Small intestine (tissue), 7 donors: Measurements from ENCODE around the gene THRB. TPM values are rescaled to one million over a fixed set of nuclear protein-coding genes. Genes with fewer than 3 reads are reported as not detected.
A peak's percentile ranks its signal among the peaks of the same experiment; 100 is the strongest.

ENCODE experiments used
- DNase-seq, 2 donors: peaks; one replicate each; pipeline versions ENCODE4 v3.0.0 to v3.0.0-alpha.2; 2013
- FAIRE-seq: peaks from 2 replicates; lab custom pipeline; 2012; peaks lifted over from hg19 to GRCh38; lab: Jason Lieb, UNC
- H3K27ac ChIP-seq, 3 donors: one replicate each; pipeline ENCODE4 v1.5.1; 2013; ENCODE audit warnings: low read length in 2 of 3, mild to moderate bottlenecking in 2 of 3, control low read depth in 1 of 3, inconsistent platforms in 1 of 3, low read depth in 1 of 3, moderate library complexity in 1 of 3
- H3K27me3 ChIP-seq, 3 donors: one replicate each; pipeline ENCODE4 v1.6.1; 2013; ENCODE audit warnings: low read length in 3 of 3, inconsistent platforms in 1 of 3; ENCODE audit not compliant: control insufficient read depth in 3 of 3, insufficient read depth in 3 of 3
- H3K36me3 ChIP-seq, 3 donors: one replicate each; pipeline ENCODE4 v1.6.1; 2013; ENCODE audit warnings: low read length in 3 of 3, inconsistent platforms in 1 of 3, low read depth in 1 of 3, mild to moderate bottlenecking in 1 of 3, moderate library complexity in 1 of 3; ENCODE audit not compliant: control insufficient read depth in 3 of 3, insufficient read depth in 2 of 3
- H3K4me1 ChIP-seq, 3 donors: one replicate each; pipeline ENCODE4 v1.6.1; 2013; ENCODE audit warnings: low read length in 2 of 3, inconsistent platforms in 1 of 3, low read depth in 1 of 3, mild to moderate bottlenecking in 1 of 3, moderate library complexity in 1 of 3; ENCODE audit not compliant: control insufficient read depth in 3 of 3, insufficient read depth in 2 of 3
- H3K4me3 ChIP-seq, 3 donors: one replicate each; pipeline ENCODE4 v1.5.1; 2013; ENCODE audit warnings: low read length in 3 of 3, control low read depth in 1 of 3, inconsistent platforms in 1 of 3, low read depth in 1 of 3, mild to moderate bottlenecking in 1 of 3, moderate library complexity in 1 of 3
- H3K9me3 ChIP-seq, 2 donors: one replicate each; pipeline ENCODE4 v1.6.1; 2013; ENCODE audit warnings: low read depth in 1 of 2, low read length in 1 of 2; ENCODE audit not compliant: control insufficient read depth in 2 of 2, insufficient read depth in 1 of 2
- WGBS, 3 donors: extraction: QIAGEN DNeasy Blood & Tissue Kit; methylation state at CpG; one replicate each; pipeline ENCODE4 v1.1.7; 2013; 5-methylcytosine and 5-hydroxymethylcytosine counted together
- polyA plus RNA-seq, 4 donors: library from polyadenylated mRNA; stranded (reverse) in 3 of 4; unstranded in 1 of 4; fragments of 200-250 nt in 3 of 4; fragments of 120-200 nt in 1 of 4; gene quantifications; one replicate each; pipeline versions ENCODE4 v1.2.1 to v1.2.3, GENCODE V29; 2013
- donor health status: healthy with polysubstance abuse.
- donor health status: control.
- donor health status: control.
- donor health status: Bipolar disorder and iron deficiency.
- donor health status: healthy.

Gene THRB
- polyA plus RNA-seq, 4 donors, result 3.2 to 46.1 (median 4.4) TPM

DNA sequence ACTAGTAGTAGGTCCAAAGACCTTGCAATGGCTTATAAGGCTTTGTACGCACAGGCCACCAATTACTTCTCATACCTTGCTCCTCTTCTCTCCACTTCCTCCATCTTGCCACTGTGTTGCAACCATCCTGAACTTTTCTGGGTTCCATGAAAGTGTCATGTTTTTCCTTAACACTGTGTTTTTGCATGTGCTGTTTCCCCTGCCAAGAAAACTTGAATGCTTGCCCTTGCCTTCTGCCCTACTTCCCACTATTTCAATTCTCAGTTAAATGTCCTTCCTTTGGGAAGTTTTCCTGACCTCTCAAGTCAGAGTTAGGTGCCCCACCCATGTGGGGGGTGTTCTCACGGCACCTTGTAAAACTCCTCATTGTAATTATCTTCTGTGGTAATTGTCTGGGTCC is 182.8 kb downstream of the THRB start:
- Histone ChIP-seq H3K27ac (no peak overlapping the region), H3K27me3 (no peaks in the 10 kb centered on the region), H3K36me3 (peaks cover 0 to 9% (median 0%) of the 10 kb centered on the region in 3 donors), H3K9me3 (no peaks in the 10 kb centered on the region), H3K4me1 (peaks cover 0 to 18% (median 9%) of the 10 kb centered on the region in 3 donors), H3K4me3 (no peak overlapping the region)
- no peak for DNase-seq
- FAIRE-seq, result no peak
- WGBS, 3 donors, result 71 to 75% (median 74%) methylated on average over 2 of the region's 2 CpGs

DNA sequence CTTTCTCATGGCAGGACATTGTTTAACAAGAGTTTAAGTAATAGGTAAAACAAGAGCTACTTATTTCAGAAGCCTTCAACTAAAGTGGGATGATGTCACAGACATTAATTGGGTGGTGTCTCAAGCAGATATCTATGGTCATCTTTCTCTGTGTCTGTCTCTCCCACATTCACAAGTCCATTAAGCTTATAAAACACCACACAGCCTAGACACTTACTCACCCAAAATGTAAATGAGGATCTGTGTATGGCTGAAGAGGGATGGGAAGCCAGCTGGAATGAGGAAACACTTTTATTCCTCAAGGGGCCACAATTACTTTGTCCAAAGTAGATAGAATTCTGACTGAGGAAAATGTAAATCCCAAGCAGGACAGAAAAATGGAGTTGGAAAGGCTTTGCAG is 183.8 kb downstream of the THRB start:
- Histone ChIP-seq H3K4me3 (no peak overlapping the region), H3K9me3 (no peaks in the 10 kb centered on the region), H3K27me3 (no peaks in the 10 kb centered on the region), H3K4me1 (peaks cover 0 to 9% (median 5%) of the 10 kb centered on the region in 3 donors), H3K36me3 (peaks cover 0 to 12% (median 0%) of the 10 kb centered on the region in 3 donors), H3K27ac (no peak overlapping the region)
- no peak for DNase-seq
- no peak for FAIRE-seq

DNA sequence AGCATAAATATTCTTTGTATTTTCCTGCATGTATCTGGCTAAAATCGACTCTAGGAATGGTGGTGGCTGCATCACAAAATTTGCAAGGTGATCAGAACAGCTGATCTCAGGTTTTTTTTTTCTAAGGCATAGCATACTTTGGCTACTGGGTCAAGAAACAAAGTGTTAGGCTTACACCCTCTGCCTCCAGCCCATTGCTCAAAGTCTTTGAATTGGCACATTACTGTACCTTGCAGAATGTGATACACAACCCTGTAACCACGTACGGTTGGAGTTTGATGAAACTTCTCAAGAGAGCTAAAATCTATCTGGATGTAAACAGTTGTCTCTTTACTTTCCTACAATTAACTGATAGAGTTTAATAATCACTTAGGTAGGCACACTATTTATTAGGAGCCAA is 188.1 kb downstream of the THRB start:
- DNase-seq, result no peak
- Histone ChIP-seq H3K36me3 (peaks cover 0 to 6% (median 0%) of the 10 kb centered on the region in 3 donors), H3K9me3 (no peaks in the 10 kb centered on the region), H3K4me3 (no peak overlapping the region), H3K27me3 (no peaks in the 10 kb centered on the region), H3K4me1 (no peaks in the 10 kb centered on the region), H3K27ac (no peak overlapping the region)
- no peak for FAIRE-seq
- WGBS, 3 donors, result 66 to 86% (median 71%) methylated on average over 3 of the region's 3 CpGs

DNA sequence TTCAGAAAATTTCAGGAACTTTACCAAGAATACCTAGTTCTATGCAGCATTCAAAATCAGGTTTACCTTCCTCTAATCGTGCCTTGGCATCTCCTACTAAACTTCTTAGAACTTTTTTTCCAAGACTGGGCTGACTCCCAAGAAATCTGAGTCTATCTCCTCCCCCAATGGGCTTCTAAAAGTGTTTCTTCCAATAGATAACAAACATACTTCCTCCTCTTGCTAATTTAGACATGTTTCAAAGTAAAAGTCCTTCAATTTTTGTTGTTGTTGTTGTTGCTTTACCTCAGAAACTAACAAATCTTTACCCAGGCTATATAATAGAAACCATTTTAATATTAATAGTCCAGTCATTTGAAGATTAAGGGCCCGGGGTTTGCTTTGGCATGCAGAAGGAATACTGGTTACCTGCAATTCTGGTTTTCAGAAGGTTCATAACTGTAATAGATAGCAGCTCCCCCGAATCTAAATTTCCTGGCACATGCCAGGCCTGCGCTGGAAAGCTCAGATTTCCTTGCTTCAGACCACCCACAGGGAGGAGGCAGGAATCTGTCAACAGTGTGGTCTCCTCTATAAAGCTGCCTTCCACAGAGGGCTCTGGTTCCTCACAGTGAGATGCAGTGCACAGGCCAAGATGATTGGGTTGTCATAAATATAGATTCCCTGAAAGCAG is 188.7 kb downstream of the THRB start:
- DNase-seq (no peak), FAIRE-seq (no peak)
- H3K9me3 ChIP-seq, result no peaks in the 10 kb centered on the region
- H3K36me3 ChIP-seq, result peaks cover 0 to 6% (median 0%) of the 10 kb centered on the region in 3 donors
- 28 to 30% (median 28%) methylated on average over 4 of the region's 4 CpGs for WGBS, 3 donors
- no peak overlapping the region for H3K27ac ChIP-seq
- H3K4me1 ChIP-seq, result peaks cover 0 to 1% (median 0%) of the 10 kb centered on the region in 3 donors
- no peaks in the 10 kb centered on the region for H3K27me3 ChIP-seq
- no peak overlapping the region for H3K4me3 ChIP-seq

DNA sequence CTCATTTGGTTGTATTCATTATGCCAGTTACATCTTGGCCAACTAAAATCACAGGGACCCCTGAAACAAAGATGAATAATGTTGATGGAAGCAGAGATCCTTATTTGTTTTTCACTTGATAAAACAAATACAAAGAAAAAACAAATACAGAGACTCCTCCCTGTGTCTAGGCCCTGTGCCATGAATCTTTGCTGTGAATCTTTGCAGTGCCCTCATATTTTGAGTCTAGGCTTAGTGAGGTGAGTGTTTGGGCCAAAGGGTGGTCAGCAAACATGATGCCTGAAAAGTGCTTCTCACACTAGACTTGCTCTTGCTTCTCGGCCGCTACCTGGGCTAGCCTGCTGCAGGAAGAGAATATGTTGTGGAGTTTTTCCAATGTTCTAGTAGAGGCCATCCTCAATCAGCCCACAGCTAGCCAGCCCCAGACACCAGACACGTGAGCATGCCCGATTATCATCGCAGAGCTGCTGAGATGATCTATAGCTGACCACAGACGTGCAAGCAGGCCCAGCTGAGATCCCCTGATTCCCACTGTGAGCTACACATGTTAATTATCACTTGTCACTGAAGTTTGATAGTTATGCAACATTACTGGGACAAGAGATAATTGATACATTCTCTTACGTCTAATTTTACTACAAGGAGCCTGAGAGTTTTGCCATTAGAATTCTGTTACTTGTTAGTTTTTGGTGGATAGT is 191.4 kb downstream of the THRB start:
- Histone ChIP-seq H3K9me3 (no peaks in the 10 kb centered on the region), H3K4me1 (peaks cover 0 to 5% (median 0%) of the 10 kb centered on the region in 3 donors), H3K27me3 (no peaks in the 10 kb centered on the region), H3K27ac (no peak overlapping the region), H3K36me3 (peaks cover 0 to 6% (median 0%) of the 10 kb centered on the region in 3 donors), H3K4me3 (no peak overlapping the region)
- WGBS, 3 donors, result 85 to 87% (median 86%) methylated on average over 7 of the region's 7 CpGs
- DNase-seq (no peak), FAIRE-seq (no peak)

DNA sequence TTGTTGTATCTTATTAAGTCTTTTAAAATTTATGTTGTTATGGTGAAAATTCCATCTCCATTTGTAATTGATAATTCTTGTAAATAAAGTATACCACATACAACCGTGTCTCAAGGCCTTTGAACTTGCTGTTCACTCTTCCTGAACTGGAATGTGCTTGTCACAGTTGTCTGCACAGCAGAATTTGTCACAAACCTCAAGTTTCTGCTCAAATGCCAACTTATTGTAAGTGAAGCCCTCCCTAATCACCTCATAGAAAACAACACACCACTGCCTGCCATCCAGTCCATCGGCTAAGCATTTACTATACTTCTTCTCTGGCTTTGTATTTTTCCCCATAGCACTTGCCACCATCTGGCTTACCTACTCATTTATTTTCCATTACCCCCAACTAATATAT is 192.3 kb downstream of the THRB start:
- Histone ChIP-seq H3K27ac (no peak overlapping the region), H3K27me3 (no peaks in the 10 kb centered on the region), H3K4me3 (no peak overlapping the region), H3K9me3 (no peaks in the 10 kb centered on the region), H3K36me3 (peaks cover 0 to 6% (median 0%) of the 10 kb centered on the region in 3 donors), H3K4me1 (peaks cover 0 to 5% (median 0%) of the 10 kb centered on the region in 3 donors)
- no peak for FAIRE-seq
- DNase-seq, result no peak
- 66 to 73% (median 70%) methylated on average over 2 of the region's 2 CpGs for WGBS, 3 donors

DNA sequence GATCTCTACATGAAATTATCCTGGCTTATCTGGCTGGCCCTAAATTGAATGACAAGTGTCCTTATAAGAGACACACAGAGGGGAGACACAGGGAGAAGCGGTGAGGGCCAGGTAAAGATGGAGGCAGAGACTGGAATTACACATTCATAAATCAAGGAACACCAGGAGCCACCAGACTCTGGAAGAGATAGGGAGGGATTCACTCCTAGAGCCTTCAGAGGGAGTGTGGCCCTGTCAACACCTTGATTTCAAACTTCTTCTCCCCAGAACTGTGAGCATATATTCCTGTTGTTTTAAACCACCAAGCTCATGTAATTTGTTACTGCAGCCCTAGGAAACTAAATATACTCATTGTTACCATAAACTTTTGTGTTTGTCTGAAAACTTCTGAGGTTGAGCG is 193.7 kb downstream of the THRB start:
- DNase-seq (no peak), FAIRE-seq (no peak)
- Histone ChIP-seq H3K36me3 (peaks cover 0 to 6% (median 0%) of the 10 kb centered on the region in 3 donors), H3K27me3 (no peaks in the 10 kb centered on the region), H3K27ac (no peak overlapping the region), H3K9me3 (no peaks in the 10 kb centered on the region), H3K4me1 (peaks cover 0 to 5% (median 0%) of the 10 kb centered on the region in 3 donors), H3K4me3 (no peak overlapping the region)
- 67 to 83% (median 78%) methylated on average over 2 of the region's 2 CpGs for WGBS, 3 donors

DNA sequence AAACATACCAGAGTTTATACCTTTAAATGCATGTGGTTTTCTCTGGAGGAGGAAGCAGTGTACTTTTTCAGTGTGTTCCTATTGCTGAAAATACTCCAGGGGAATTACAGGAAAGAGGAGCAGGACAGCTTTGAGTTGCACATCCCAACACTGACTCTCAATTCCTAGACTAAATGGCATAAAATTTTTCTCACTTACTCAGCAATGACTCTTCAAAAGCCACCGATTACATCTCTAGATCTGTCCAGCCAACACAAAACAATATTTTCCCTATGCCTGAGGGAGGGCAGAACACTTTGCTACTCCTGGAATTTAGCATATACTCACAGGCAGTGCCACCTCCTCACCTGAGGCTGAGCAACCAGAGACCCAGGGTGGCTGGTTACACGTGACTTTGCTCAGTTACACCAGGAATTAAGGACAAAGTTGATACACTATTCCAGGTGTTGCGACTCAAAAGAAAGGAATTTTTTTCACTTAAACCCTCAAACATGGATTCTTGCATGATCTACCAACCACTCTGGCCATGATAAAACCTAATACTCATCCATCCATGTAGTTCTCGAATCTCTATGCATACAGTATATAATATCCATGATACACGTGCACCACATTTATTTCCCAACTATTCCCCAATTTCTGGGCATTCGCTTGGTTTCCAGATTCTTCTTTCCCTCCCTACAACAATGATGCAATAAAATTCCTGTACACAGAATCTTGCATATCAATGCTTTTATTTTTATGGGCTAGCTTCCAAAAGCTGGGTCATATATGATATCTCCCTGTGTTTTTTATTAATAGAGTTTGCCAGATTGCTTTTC is 194.6 kb downstream of the THRB start:
- 12 to 57% (median 23%) methylated on average over 6 of the region's 6 CpGs for WGBS, 3 donors
- no peak overlapping the region for H3K27ac ChIP-seq
- DNase-seq, result peak; percentile 15 to 66

More for the DNA sequence above, 194.6 kb downstream of the THRB start:
- Histone ChIP-seq H3K27me3 (no peaks in the 10 kb centered on the region), H3K4me3 (no peak overlapping the region), H3K4me1 (peaks cover 0 to 5% (median 0%) of the 10 kb centered on the region in 3 donors), H3K9me3 (no peaks in the 10 kb centered on the region), H3K36me3 (peaks cover 0 to 6% (median 0%) of the 10 kb centered on the region in 3 donors)
- FAIRE-seq, result no peak
